Suprapubic skin (tissue), 3 donors: ENCODE measurements around the gene RAB43.

Source experiments
- EP300 ChIP-seq: sonication (generic); formaldehyde crosslinking; IDR thresholded peaks from one replicate; pipeline ENCODE4 v1.6.1; 2017; ENCODE audit warnings: antibody characterized with exemption
- POLR2A ChIP-seq, 2 donors: fragments of 450-650 bp; IDR thresholded peaks; one replicate each; pipeline ENCODE4 v1.6.1; 2017; ENCODE audit warnings: antibody characterized with exemption in 2 of 2, mild to moderate bottlenecking in 2 of 2, moderate library complexity in 2 of 2
- TF ChIP-seq, protein P1 (sequence below), 2 donors: fragments of 200-600 bp in 1 of 2; fragments of 450-650 bp in 1 of 2; sonication (generic) in 1 of 2; IDR thresholded peaks; one replicate each; pipeline ENCODE4 v1.5.1; 2016 to 2019; ENCODE audit warnings: antibody characterized with exemption in 2 of 2, mild to moderate bottlenecking in 1 of 2, moderate library complexity in 1 of 2

DNA sequence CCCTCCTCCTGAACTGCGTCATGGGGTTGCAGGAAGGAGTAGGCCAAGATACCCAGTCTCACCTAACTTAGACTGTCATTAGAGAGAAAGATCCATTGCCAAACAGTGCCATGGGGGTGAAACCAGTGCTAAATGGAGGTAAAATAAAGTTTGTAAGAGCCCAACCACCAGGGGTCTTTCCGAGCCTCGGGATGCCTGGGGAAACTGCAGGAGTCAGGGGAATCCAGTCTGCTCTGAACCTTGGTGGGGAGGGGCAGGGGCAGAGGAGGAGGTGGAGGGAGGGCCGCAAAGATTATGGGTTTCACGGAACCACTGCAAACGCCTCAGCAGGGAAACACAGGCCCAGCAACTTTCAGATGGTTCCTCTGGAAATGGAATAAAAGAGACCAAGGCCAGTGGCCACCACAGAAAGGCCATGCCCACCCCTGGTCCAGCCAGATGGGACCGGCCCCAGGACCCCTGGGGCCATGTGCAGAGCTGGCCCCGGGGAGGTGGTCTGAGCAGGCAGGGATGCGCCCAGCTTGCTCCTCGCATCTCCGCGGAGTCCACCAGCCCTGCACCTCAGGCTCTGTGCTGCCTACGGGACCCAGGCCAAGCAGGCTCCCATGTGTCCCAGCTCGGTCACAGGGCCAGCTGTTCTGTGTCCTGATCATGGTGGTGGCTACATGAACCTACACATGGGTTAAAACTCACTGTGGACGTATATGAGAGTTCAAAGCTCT lies 80.9 kb downstream of the RAB43 start:
- no peak for TF ChIP-seq EP300
- TF ChIP-seq, protein P1, sequence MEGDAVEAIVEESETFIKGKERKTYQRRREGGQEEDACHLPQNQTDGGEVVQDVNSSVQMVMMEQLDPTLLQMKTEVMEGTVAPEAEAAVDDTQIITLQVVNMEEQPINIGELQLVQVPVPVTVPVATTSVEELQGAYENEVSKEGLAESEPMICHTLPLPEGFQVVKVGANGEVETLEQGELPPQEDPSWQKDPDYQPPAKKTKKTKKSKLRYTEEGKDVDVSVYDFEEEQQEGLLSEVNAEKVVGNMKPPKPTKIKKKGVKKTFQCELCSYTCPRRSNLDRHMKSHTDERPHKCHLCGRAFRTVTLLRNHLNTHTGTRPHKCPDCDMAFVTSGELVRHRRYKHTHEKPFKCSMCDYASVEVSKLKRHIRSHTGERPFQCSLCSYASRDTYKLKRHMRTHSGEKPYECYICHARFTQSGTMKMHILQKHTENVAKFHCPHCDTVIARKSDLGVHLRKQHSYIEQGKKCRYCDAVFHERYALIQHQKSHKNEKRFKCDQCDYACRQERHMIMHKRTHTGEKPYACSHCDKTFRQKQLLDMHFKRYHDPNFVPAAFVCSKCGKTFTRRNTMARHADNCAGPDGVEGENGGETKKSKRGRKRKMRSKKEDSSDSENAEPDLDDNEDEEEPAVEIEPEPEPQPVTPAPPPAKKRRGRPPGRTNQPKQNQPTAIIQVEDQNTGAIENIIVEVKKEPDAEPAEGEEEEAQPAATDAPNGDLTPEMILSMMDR (IDR thresholded peaks at IDR 0.05): no peak
- no peak for TF ChIP-seq POLR2A (IDR thresholded peaks at IDR 0.05)
